ENCODE results near the gene ABCA10. TPM values are rescaled to one million over a fixed set of nuclear protein-coding genes. Genes with fewer than 3 reads are reported as not detected.

Gene ABCA10
- total and polyA plus RNA-seq, 2 donors (not counting 1 experiment from before 2014, with no cell fraction given), result 0.55 to 1.9 TPM

DNA sequence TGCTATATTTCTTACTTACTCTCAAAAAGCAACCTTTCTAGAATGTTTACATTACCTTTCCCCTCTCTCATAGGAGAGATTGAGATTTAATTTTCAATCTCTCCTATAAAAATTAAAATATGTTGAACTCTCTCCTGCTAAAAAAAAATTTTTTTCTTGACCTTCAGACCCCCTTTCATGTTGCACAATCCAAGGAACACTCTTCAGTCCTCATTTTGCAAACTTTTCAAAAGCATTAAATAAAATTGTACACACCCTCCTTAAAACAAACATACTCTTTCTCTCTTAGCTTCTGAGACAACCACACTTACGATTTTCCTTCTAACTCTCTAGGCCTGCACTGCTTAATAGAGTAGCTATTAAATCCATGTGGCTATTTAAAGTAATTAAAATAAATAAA lies 78.3 kb downstream of the ABCA10 start:
- no peaks in the 10 kb centered on the region for H3K4me1 Mint-ChIP-seq
- Histone ChIP-seq H4K20me1 (ENCODE audit: control insufficient read depth, insufficient read depth, low read length, poor library complexity, severe bottlenecking) (no peaks in the 10 kb centered on the region), H3K4me3 (ENCODE audit: control extremely low read depth in 1 of 5, extremely low read depth in 1 of 5, insufficient read depth in 1 of 5, low read depth in 2 of 5, low read length in 4 of 5) (no peak overlapping the region), H3K79me2 (ENCODE audit: control insufficient read depth, insufficient read depth, low read length) (no peaks in the 10 kb centered on the region), H3K9me3 (ENCODE audit: control extremely low read depth in 1 of 3, control insufficient read depth in 2 of 3, insufficient read depth in 1 of 3, low read length in 2 of 3) (no peaks in the 10 kb centered on the region), H3K4me2 (replicated peaks; ENCODE audit: low read depth, low read length, poor library complexity, severe bottlenecking) (no peak overlapping the region), H3K9ac (ENCODE audit: low read length) (no peak overlapping the region), H3K4me1 (ENCODE audit: control insufficient read depth in 2 of 2, insufficient read depth in 2 of 2, low read length in 2 of 2) (no peaks in the 10 kb centered on the region), H3K27me3 (replicated peaks in 1 of 4; ENCODE audit: control extremely low read depth in 1 of 4, control insufficient read depth in 3 of 4, insufficient read depth in 4 of 4, low read length in 3 of 4) (no peaks in the 10 kb centered on the region), H3K27ac (ENCODE audit: low read length in 2 of 2) (no peak overlapping the region), H2AFZ (ENCODE audit: insufficient read depth, low read depth, low read length, poor library complexity, severe bottlenecking) (no peak overlapping the region), H3K36me3 (replicated peaks in 1 of 2; ENCODE audit: control extremely low read depth in 1 of 2, control insufficient read depth in 1 of 2, extremely low read depth in 1 of 2, insufficient read depth in 2 of 2, low read length in 1 of 2) (no peaks in the 10 kb centered on the region)
- TF ChIP-seq, protein P1, sequence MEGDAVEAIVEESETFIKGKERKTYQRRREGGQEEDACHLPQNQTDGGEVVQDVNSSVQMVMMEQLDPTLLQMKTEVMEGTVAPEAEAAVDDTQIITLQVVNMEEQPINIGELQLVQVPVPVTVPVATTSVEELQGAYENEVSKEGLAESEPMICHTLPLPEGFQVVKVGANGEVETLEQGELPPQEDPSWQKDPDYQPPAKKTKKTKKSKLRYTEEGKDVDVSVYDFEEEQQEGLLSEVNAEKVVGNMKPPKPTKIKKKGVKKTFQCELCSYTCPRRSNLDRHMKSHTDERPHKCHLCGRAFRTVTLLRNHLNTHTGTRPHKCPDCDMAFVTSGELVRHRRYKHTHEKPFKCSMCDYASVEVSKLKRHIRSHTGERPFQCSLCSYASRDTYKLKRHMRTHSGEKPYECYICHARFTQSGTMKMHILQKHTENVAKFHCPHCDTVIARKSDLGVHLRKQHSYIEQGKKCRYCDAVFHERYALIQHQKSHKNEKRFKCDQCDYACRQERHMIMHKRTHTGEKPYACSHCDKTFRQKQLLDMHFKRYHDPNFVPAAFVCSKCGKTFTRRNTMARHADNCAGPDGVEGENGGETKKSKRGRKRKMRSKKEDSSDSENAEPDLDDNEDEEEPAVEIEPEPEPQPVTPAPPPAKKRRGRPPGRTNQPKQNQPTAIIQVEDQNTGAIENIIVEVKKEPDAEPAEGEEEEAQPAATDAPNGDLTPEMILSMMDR (IDR thresholded peaks at IDR 0.05), result no peak
- no peak for TF ChIP-seq EZH2 (IDR thresholded peaks at IDR 0.05; ENCODE audit: borderline replicate concordance, insufficient read depth, low read depth, low read length, poor library complexity, severe bottlenecking)
- no peak for DNase-seq
- CTCF ChIA-PET, result no interaction called here
- no peak overlapping the region for H3K4me3 Mint-ChIP-seq
- POLR2A ChIA-PET, result no interaction called here
- H3K27me3 Mint-ChIP-seq, result no peaks in the 10 kb centered on the region
- no peak overlapping the region for H3K27ac Mint-ChIP-seq
- intact Hi-C loops (cut with micrococcal nuclease), result no loop called here
- no CpG with 5 or more reads among the region's 1 CpG for WGBS (ENCODE audit: insufficient coverage)
- peaks cover 3% of the 10 kb centered on the region for H3K9me3 Mint-ChIP-seq (ENCODE audit: insufficient read depth)
- ATAC-seq (ENCODE audit: low read depth), result no peak

DNA sequence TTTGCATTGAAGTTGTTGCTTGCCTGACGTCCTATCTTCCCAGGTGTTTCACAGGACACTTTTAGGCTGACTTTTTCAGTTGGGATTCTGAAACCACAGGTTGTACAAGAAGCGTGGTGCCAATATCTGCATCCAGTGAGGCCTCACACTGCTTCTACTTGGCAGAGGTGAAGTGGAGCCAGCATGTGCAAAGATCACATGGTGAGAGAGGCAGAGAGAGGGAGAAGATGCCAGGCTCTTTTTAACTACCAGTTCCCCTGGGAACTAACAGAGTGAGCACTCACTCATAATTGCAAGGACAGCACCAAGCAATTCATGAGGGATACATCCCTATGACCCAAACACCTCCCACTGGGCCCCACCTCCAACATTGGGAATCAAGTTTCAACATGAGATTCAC lies 81.2 kb downstream of the ABCA10 start:
- no peak overlapping the region for H3K4me2 ChIP-seq (replicated peaks; ENCODE audit: low read depth, low read length, poor library complexity, severe bottlenecking)
- Mint-ChIP-seq H3K27me3 (no peaks in the 10 kb centered on the region), H3K27ac (no peak overlapping the region), H3K4me1 (no peaks in the 10 kb centered on the region), H3K9me3 (ENCODE audit: insufficient read depth) (peaks cover 3% of the 10 kb centered on the region), H3K4me3 (no peak overlapping the region)
- WGBS (ENCODE audit: insufficient coverage), result 92% methylated on average over 2 of the region's 2 CpGs
- POLR2A ChIA-PET, result interaction anchor here (0.7 kb wide), 1 partner anchor 63 kb away, joined by 6 read pairs; no protein-coding TSS in a partner anchor
- H3K36me3 ChIP-seq (replicated peaks in 1 of 2; ENCODE audit: control extremely low read depth in 1 of 2, control insufficient read depth in 1 of 2, extremely low read depth in 1 of 2, insufficient read depth in 2 of 2, low read length in 1 of 2), result no peaks in the 10 kb centered on the region
- DNase-seq, result no peak
- no peak overlapping the region for H3K9ac ChIP-seq (ENCODE audit: low read length)
- H2AFZ ChIP-seq (ENCODE audit: insufficient read depth, low read depth, low read length, poor library complexity, severe bottlenecking), result no peak overlapping the region
- no peaks in the 10 kb centered on the region for H3K9me3 ChIP-seq (ENCODE audit: control extremely low read depth in 1 of 3, control insufficient read depth in 2 of 3, insufficient read depth in 1 of 3, low read length in 2 of 3)
- intact Hi-C loops (cut with micrococcal nuclease), result no loop called here
- no peaks in the 10 kb centered on the region for H3K27me3 ChIP-seq (replicated peaks in 1 of 4; ENCODE audit: control extremely low read depth in 1 of 4, control insufficient read depth in 3 of 4, insufficient read depth in 4 of 4, low read length in 3 of 4)
- ATAC-seq (ENCODE audit: low read depth), result no peak
- CTCF ChIA-PET, result no interaction called here
- TF ChIP-seq, protein P1 (IDR thresholded peaks at IDR 0.05), result no peak
- no peak for TF ChIP-seq EZH2 (IDR thresholded peaks at IDR 0.05; ENCODE audit: borderline replicate concordance, insufficient read depth, low read depth, low read length, poor library complexity, severe bottlenecking)
- no peak overlapping the region for H3K4me3 ChIP-seq (ENCODE audit: control extremely low read depth in 1 of 5, extremely low read depth in 1 of 5, insufficient read depth in 1 of 5, low read depth in 2 of 5, low read length in 4 of 5)
- no peak overlapping the region for H3K27ac ChIP-seq (ENCODE audit: low read length in 2 of 2)
- H4K20me1 ChIP-seq (ENCODE audit: control insufficient read depth, insufficient read depth, low read length, poor library complexity, severe bottlenecking), result no peaks in the 10 kb centered on the region
- no peaks in the 10 kb centered on the region for H3K4me1 ChIP-seq (ENCODE audit: control insufficient read depth in 2 of 2, insufficient read depth in 2 of 2, low read length in 2 of 2)
- no peaks in the 10 kb centered on the region for H3K79me2 ChIP-seq (ENCODE audit: control insufficient read depth, insufficient read depth, low read length)
